GM21447 (cell line): ENCODE measurements around the gene LRRFIP1.
"Not testable (repeated sequence)": the region's sequence is repeated elsewhere in the genome, so short reads cannot be mapped to it uniquely, and the experiment has no call there.

Experiments
- ATAC-seq: cut with Tn5 transposase; IDR thresholded peaks from one replicate; pipeline ENCODE4 v1.9.1; 2021; ENCODE audit not compliant: unreplicated experiment

Gene LRRFIP1

GRCh38 chr2:237682856-237683670 is 55.7 kb downstream of the LRRFIP1 start:
- ATAC-seq = no peak

- no peak for ATAC-seq
Measured at GRCh38 chr2:237685408-237685807, 58.0 kb downstream of the LRRFIP1 start.

GRCh38 chr2:237686659-237687136 is 59.3 kb downstream of the LRRFIP1 start:
- no peak for ATAC-seq

GRCh38 chr2:237688081-237688480 is 60.7 kb downstream of the LRRFIP1 start:
- ATAC-seq = no peak

- not testable (repeated sequence) for ATAC-seq
Measured at GRCh38 chr2:237688541-237688940, 61.2 kb downstream of the LRRFIP1 start.

GRCh38 chr2:237689336-237690131 is 62.1 kb downstream of the LRRFIP1 start:
- no peak for ATAC-seq

- ATAC-seq = peak; percentile 33
Measured at GRCh38 chr2:237691029-237691907, 63.9 kb downstream of the LRRFIP1 start.

GRCh38 chr2:237691908-237692600 is 64.7 kb downstream of the LRRFIP1 start:
- peak; percentile 34 for ATAC-seq

- no peak for ATAC-seq
Measured at GRCh38 chr2:237692601-237693290, 65.4 kb downstream of the LRRFIP1 start.

- ATAC-seq = no peak
Measured at GRCh38 chr2:237693291-237693994, 66.1 kb downstream of the LRRFIP1 start.

GRCh38 chr2:237694415-237695194 is 67.2 kb downstream of the LRRFIP1 start:
- peak; percentile 3 for ATAC-seq

- ATAC-seq = peak; percentile 20
Measured at GRCh38 chr2:237695201-237695780, 67.9 kb downstream of the LRRFIP1 start.

GRCh38 chr2:237696461-237696860 is 69.1 kb downstream of the LRRFIP1 start:
- peak; percentile 25 for ATAC-seq

- no peak for ATAC-seq
Measured at GRCh38 chr2:237697586-237698357, 70.4 kb downstream of the LRRFIP1 start.

GRCh38 chr2:237698358-237698694 is 70.9 kb downstream of the LRRFIP1 start:
- ATAC-seq = no peak

GRCh38 chr2:237699870-237700511 is 72.6 kb downstream of the LRRFIP1 start:
- ATAC-seq = no peak

GRCh38 chr2:237700512-237701032 is 73.2 kb downstream of the LRRFIP1 start:
- ATAC-seq = peak; percentile 31
